ENCODE data around the gene RHBDF2.

The RHBDF2 gene

DNA sequence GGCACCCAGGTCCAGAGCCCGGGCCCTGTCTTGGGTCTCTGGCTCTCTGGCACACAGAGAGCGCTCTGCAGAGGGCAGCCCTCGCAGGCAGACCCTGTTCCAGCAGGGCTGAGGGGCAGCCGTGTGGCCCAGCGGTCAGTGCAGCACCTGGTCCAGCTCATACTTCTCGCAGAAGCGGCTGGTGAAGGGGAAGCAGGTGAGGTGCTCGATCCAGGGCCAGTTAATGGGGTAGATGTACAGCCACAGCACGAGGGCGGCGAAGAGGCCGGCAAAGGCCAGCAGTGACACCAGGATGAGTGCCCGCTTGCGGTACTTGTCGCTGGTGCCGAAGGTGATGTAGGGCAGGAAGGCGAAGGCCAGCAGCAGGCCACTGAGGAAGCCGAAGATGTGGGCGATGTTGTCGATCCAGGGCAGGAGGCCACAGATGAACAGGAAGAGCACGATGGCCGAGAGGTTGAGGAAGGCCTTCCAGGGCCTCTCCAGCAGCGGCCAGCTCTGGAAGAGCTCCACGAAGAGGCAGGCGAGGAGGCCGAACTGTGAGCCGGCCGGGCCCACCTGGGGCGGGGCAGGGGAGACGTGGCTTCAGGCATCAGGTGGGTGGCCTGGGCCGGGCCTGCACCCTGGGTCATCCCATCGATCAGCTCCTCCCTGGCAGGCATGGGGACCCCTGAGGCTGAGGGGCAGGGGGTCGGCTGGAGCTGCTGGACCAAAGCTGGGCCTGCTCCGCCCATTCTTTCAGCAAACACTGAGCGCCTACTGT is 29.5 kb downstream of the RHBDF2 start:
- no peak overlapping the region for H3K27ac ChIP-seq
- TF ChIP-seq, protein P1, sequence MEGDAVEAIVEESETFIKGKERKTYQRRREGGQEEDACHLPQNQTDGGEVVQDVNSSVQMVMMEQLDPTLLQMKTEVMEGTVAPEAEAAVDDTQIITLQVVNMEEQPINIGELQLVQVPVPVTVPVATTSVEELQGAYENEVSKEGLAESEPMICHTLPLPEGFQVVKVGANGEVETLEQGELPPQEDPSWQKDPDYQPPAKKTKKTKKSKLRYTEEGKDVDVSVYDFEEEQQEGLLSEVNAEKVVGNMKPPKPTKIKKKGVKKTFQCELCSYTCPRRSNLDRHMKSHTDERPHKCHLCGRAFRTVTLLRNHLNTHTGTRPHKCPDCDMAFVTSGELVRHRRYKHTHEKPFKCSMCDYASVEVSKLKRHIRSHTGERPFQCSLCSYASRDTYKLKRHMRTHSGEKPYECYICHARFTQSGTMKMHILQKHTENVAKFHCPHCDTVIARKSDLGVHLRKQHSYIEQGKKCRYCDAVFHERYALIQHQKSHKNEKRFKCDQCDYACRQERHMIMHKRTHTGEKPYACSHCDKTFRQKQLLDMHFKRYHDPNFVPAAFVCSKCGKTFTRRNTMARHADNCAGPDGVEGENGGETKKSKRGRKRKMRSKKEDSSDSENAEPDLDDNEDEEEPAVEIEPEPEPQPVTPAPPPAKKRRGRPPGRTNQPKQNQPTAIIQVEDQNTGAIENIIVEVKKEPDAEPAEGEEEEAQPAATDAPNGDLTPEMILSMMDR (conservative IDR thresholded peaks at IDR 0.05) = no peak

GRCh38 chr17:76469991-76470739 is 31.1 kb downstream of the RHBDF2 start:
- TF ChIP-seq, protein P1 (conservative IDR thresholded peaks at IDR 0.05) = no peak
- no peak overlapping the region for H3K27ac ChIP-seq

GRCh38 chr17:76469076-76469990 is 31.9 kb downstream of the RHBDF2 start:
- no peak overlapping the region for H3K27ac ChIP-seq
- TF ChIP-seq, protein P1 (conservative IDR thresholded peaks at IDR 0.05) = no peak

DNA sequence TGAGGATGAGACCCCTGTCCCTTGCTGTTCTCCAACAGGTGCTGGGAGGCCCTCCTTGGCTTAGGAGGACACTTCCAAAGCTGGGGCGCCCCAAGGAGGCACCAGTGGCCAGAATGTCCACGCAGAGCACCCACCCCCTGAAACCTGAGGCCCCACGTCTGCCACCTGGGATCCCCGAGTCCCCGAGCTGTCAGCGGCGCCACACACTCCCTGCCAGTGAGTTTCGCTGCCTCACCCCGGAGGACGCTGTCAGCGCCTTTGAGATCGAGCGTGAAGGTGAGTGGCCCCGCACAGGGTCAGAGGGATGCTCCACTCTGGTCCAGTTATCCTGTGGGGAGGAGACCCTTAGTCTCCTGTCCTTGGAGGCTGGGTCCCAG is 32.6 kb downstream of the RHBDF2 start:
- TF ChIP-seq, protein P1 (conservative IDR thresholded peaks at IDR 0.05) = no peak
- H3K27ac ChIP-seq = no peak overlapping the region

DNA sequence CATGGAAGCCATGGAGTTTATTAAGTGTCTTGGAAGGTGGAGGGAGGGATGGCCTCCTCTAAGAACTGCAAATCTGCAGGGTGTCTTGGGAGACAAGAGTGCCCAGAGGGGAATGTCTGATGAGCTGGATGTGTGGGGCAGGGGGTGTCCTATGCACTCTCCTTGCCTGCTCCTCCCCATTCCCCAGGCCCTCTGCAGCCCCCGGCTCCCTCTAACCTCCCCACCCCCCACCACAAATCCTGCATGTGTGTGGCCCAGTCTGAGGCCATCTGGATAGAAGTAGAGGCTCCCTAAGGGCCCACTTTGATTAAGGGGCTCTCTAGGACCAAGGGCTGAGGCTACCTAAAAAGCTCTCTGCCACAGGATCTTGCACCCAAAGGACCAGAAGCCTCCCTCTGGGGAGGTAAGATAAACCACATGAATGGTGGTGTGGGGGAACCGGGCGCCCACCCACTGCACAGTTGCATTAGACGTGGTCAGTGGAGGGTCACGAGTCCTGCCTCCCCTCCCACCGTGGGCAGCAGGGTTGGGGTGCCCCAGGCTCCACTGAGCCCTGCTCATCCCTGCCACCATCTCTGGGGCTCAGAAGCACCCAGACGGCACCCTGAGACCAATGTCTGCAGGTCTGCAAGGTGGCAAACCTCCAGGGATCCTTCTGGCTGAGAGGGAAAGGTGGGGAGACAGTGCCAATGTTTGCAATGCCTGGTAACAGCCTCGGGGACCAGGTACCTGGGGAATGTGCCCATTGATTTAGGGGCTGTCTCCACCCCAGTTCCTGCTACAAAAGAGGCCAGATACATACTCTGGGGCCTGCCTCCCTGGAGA is 33.2 kb downstream of the RHBDF2 start:
- TF ChIP-seq, protein P1 (conservative IDR thresholded peaks at IDR 0.05) = no peak
- no peak overlapping the region for H3K27ac ChIP-seq

DNA sequence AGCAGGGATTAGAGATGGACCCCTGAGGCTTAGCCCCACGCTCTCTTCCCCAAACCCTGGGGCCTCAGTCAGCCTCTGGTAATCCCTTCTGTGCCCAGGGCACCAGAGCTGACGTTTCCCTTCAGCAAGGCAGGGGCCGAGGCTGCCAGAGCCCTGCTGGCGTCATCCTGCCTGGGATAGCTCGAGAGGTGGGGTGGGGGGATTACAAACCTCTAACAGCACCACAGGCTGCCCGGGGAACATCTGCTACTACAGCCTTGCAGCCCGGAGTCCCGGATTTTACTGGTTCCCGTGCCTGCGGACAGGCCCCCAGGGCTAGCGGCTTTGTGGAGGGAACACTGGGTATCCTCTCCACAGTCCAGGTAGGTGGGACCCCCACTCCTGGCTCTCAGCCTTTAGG is 33.9 kb downstream of the RHBDF2 start, which contains the start of gene AANAT:
TSS of gene AANAT (plus strand) at position 238 of the 400 bp plus-strand sequence. CDS start 1,144 bp downstream, outside the sequence.
- TF ChIP-seq, protein P1 (conservative IDR thresholded peaks at IDR 0.05) = no peak
- no peak within 1 kb of the TSS for H3K27ac ChIP-seq
